Neural cell (in vitro differentiated cells): ENCODE measurements around the gene GNG14. TPM values are rescaled to one million over a fixed set of nuclear protein-coding genes. Genes with fewer than 3 reads are reported as not detected.

Experiments
- H2AFZ ChIP-seq: fragments of 200-600, 300-800 bp; sonication (generic), shearing (Covaris generic); 2 replicates; pipeline ENCODE4 v1.6.0; 2014; ENCODE audit warnings: low read depth, mild to moderate bottlenecking, antibody characterized with exemption, low read length, moderate library complexity
- H3F3A ChIP-seq: fragments of 200-600 bp; shearing (Covaris generic); 2 replicates; pipeline ENCODE4 v1.6.1; 2016; ENCODE audit warnings: mild to moderate bottlenecking, moderate library complexity, mixed read lengths, antibody characterized with exemption, low read length; ENCODE audit not compliant: insufficient read depth, poor library complexity, severe bottlenecking
- H3K27ac ChIP-seq: fragments of 200-600, 300-800 bp; sonication (generic), shearing (Covaris generic); 2 replicates; pipeline ENCODE4 v1.5.1; 2014; ENCODE audit warnings: mild to moderate bottlenecking, low read length, moderate library complexity
- H3K27me3 ChIP-seq: fragments of 300-800, 200-600 bp; sonication (generic), shearing (Covaris generic); 2 replicates; pipeline ENCODE4 v1.6.0; 2014; ENCODE audit warnings: mild to moderate bottlenecking, low read depth, low read length, moderate library complexity; ENCODE audit not compliant: insufficient read depth
- H3K36me3 ChIP-seq: fragments of 300-800, 200-600 bp; sonication (generic), shearing (Covaris generic); 2 replicates; pipeline ENCODE4 v1.5.1; 2014; ENCODE audit warnings: mild to moderate bottlenecking, antibody characterized with exemption, low read length, moderate library complexity; ENCODE audit not compliant: insufficient read depth
- H3K4me2 ChIP-seq: fragments of 300-800, 200-600 bp; sonication (generic), shearing (Covaris generic); 2 replicates; pipeline ENCODE4 v1.6.0; 2014; ENCODE audit warnings: mild to moderate bottlenecking, low read length
- H3K4me3 ChIP-seq: fragments of 300-800, 200-600 bp; sonication (generic), shearing (Covaris generic); 2 replicates; pipeline ENCODE4 v1.5.1; 2014; ENCODE audit warnings: mild to moderate bottlenecking, low read length, moderate library complexity
- H3K79me2 ChIP-seq: fragments of 200-600 bp; shearing (Covaris generic); replicated peaks from 2 replicates; pipeline ENCODE4 v1.6.0; 2014; ENCODE audit warnings: mild to moderate bottlenecking, low read length, moderate library complexity; ENCODE audit not compliant: insufficient read depth
- H3K9ac ChIP-seq: fragments of 300-800, 200-600 bp; sonication (generic), shearing (Covaris generic); 2 replicates; pipeline ENCODE4 v1.6.1; 2016; ENCODE audit warnings: mild to moderate bottlenecking, low read length, mixed read lengths
- H3K9me2 ChIP-seq: fragments of 200-600 bp; shearing (Covaris generic); 2 replicates; pipeline ENCODE4 v1.6.1; 2016; ENCODE audit warnings: mild to moderate bottlenecking, low read length, mixed read lengths; ENCODE audit not compliant: insufficient read depth
- H3K9me3 ChIP-seq: fragments of 200-600, 300-800 bp; sonication (generic), shearing (Covaris generic); 2 replicates; pipeline ENCODE4 v1.6.1; 2016; ENCODE audit warnings: mild to moderate bottlenecking, mixed run types, low read length, moderate library complexity, mixed read lengths
- H4K20me1 ChIP-seq: fragments of 200-600 bp; shearing (Covaris generic); 2 replicates; pipeline ENCODE4 v1.6.1; 2016; ENCODE audit warnings: mild to moderate bottlenecking, mixed run types; ENCODE audit not compliant: insufficient read depth
- EP300 ChIP-seq: fragments of 450-650 bp; conservative IDR thresholded peaks from 2 replicates; pipeline ENCODE4 v1.6.1; 2014; ENCODE audit warnings: antibody characterized with exemption, mild to moderate bottlenecking, moderate library complexity; ENCODE audit not compliant: poor library complexity, severe bottlenecking
- EZH2 ChIP-seq: fragments of 200-600, 300-800 bp; shearing (Covaris generic), sonication (generic); IDR thresholded peaks from 2 replicates; pipeline ENCODE4 v1.6.1; 2014; ENCODE audit warnings: antibody characterized with exemption, low read length, borderline replicate concordance, mild to moderate bottlenecking; ENCODE audit not compliant: insufficient read depth, poor library complexity, severe bottlenecking
- MXI1 ChIP-seq: fragments of 450-650 bp; conservative IDR thresholded peaks from 2 replicates; pipeline ENCODE4 v1.6.1; 2014; ENCODE audit warnings: antibody characterized with exemption, mild to moderate bottlenecking; ENCODE audit not compliant: poor library complexity, severe bottlenecking
- POLR2AphosphoS5 ChIP-seq: IDR thresholded peaks from 2 replicates; pipeline ENCODE4 v1.6.1; 2012
- RAD21 ChIP-seq: fragments of 450-650 bp; conservative IDR thresholded peaks from 2 replicates; pipeline ENCODE4 v1.6.1; 2014; ENCODE audit warnings: antibody characterized with exemption, mild to moderate bottlenecking, moderate library complexity
- SMC3 ChIP-seq: fragments of 450-650 bp; conservative IDR thresholded peaks from 2 replicates; pipeline ENCODE4 v1.6.1; 2014; ENCODE audit warnings: antibody characterized with exemption, mild to moderate bottlenecking, moderate library complexity; ENCODE audit not compliant: poor library complexity
- TAF1 ChIP-seq: IDR thresholded peaks from 2 replicates; pipeline ENCODE4 v1.6.1; 2012; ENCODE audit warnings: low read depth
- polyA plus RNA-seq: library from polyadenylated mRNA; depleted of rRNA; stranded (reverse); fragments of >200 nt; gene quantifications from 2 replicates; pipeline ENCODE4 v1.2.3, GENCODE V29; 2014
- TF ChIP-seq, protein P1 (sequence below): IDR thresholded peaks from 2 replicates; pipeline ENCODE4 v1.6.1; 2012; ENCODE audit warnings: borderline replicate concordance
- TF ChIP-seq, protein P2 (sequence below): fragments of 450-650 bp; IDR thresholded peaks from 2 replicates; pipeline ENCODE4 v1.5.1; 2014; ENCODE audit warnings: antibody characterized with exemption, mild to moderate bottlenecking, moderate library complexity; ENCODE audit not compliant: poor library complexity, severe bottlenecking

GNG14 gene
- polyA plus RNA-seq, 1 donor from 2014 or later = not detected

DNA sequence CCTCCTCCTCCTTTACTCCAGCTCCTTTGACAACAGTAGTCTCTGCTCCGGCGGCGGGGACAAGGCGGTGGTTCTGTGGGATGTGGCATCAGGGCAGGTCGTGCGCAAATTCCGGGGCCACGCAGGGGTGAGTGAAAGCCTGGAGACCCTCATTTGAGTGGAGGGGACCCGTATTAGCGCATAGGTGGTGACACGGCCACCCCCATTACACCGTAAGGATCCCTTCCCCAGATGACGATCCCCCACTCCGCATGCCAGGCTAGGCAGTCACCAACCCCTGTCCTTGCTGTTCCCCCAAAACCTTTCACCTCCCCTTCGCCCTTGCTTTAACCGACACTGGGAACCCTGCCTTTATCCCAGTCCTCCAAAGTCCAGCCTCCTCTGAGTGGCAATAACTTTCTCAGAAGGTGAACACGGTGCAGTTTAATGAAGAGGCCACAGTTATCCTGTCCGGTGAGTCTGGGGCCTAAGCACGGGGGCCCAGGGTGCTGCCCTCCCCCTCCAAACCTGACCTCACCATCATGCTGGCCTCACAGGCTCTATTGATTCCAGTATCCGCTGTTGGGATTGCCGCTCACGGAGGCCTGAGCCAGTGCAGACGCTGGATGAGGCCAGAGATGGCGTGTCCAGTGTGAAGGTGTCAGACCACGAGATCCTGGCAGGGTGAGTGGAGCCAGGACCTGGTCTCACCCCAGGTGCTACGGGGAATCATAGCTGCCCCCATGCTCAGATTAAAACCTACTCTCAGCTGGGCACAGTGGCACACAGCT lies 17.5 kb upstream of the GNG14 start:
- Histone ChIP-seq H3K4me3 (peak overlapping the region; percentile 87), H4K20me1 (no peaks in the 10 kb centered on the region), H3K9me3 (no peaks in the 10 kb centered on the region), H3K27me3 (no peaks in the 10 kb centered on the region), H3K9ac (peak overlapping the region; percentile 87), H3K4me2 (peak overlapping the region; percentile 94), H3K9me2 (no peaks in the 10 kb centered on the region), H2AFZ (peak overlapping the region; percentile 86), H3K36me3 (no peaks in the 10 kb centered on the region), H3F3A (no peaks in the 10 kb centered on the region), H3K27ac (peak overlapping the region; percentile 95), H3K79me2 (peaks cover 29% of the 10 kb centered on the region)
- TF ChIP-seq TAF1 (no peak), SMC3 (no peak), MXI1 (no peak), EZH2 (no peak), EP300 (no peak), RAD21 (no peak), POLR2AphosphoS5 (no peak)
- TF ChIP-seq, protein P1, sequence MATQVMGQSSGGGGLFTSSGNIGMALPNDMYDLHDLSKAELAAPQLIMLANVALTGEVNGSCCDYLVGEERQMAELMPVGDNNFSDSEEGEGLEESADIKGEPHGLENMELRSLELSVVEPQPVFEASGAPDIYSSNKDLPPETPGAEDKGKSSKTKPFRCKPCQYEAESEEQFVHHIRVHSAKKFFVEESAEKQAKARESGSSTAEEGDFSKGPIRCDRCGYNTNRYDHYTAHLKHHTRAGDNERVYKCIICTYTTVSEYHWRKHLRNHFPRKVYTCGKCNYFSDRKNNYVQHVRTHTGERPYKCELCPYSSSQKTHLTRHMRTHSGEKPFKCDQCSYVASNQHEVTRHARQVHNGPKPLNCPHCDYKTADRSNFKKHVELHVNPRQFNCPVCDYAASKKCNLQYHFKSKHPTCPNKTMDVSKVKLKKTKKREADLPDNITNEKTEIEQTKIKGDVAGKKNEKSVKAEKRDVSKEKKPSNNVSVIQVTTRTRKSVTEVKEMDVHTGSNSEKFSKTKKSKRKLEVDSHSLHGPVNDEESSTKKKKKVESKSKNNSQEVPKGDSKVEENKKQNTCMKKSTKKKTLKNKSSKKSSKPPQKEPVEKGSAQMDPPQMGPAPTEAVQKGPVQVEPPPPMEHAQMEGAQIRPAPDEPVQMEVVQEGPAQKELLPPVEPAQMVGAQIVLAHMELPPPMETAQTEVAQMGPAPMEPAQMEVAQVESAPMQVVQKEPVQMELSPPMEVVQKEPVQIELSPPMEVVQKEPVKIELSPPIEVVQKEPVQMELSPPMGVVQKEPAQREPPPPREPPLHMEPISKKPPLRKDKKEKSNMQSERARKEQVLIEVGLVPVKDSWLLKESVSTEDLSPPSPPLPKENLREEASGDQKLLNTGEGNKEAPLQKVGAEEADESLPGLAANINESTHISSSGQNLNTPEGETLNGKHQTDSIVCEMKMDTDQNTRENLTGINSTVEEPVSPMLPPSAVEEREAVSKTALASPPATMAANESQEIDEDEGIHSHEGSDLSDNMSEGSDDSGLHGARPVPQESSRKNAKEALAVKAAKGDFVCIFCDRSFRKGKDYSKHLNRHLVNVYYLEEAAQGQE = no peak
- TF ChIP-seq, protein P2, sequence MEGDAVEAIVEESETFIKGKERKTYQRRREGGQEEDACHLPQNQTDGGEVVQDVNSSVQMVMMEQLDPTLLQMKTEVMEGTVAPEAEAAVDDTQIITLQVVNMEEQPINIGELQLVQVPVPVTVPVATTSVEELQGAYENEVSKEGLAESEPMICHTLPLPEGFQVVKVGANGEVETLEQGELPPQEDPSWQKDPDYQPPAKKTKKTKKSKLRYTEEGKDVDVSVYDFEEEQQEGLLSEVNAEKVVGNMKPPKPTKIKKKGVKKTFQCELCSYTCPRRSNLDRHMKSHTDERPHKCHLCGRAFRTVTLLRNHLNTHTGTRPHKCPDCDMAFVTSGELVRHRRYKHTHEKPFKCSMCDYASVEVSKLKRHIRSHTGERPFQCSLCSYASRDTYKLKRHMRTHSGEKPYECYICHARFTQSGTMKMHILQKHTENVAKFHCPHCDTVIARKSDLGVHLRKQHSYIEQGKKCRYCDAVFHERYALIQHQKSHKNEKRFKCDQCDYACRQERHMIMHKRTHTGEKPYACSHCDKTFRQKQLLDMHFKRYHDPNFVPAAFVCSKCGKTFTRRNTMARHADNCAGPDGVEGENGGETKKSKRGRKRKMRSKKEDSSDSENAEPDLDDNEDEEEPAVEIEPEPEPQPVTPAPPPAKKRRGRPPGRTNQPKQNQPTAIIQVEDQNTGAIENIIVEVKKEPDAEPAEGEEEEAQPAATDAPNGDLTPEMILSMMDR = no peak

DNA sequence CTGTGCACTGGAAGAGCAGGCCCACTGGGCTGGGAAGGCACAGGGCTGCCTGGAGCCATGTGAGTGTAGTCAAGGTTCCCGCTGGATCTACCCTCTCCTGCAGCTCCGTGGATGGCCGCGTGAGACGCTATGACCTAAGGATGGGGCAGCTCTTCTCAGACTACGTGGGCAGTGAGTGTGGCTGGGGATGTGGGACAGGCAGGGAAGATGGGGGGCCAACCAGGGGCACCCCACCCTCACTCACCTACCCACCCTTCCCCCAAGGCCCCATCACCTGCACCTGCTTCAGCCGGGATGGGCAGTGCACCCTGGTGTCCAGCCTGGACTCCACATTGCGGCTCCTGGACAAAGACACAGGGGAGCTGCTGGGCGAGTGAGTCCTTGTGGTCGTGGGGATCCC lies 15.1 kb upstream of the GNG14 start:
- no peaks in the 10 kb centered on the region for H3K27me3 ChIP-seq
- peaks cover 14% of the 10 kb centered on the region for H3K79me2 ChIP-seq
- no peaks in the 10 kb centered on the region for H3F3A ChIP-seq
- H4K20me1 ChIP-seq = peaks cover 3% of the 10 kb centered on the region
- H3K4me2 ChIP-seq = no peak overlapping the region
- no peak overlapping the region for H2AFZ ChIP-seq
- no peak overlapping the region for H3K4me3 ChIP-seq
- H3K9me3 ChIP-seq = no peaks in the 10 kb centered on the region
- H3K27ac ChIP-seq = no peak overlapping the region
- TF ChIP-seq MXI1 (no peak), POLR2AphosphoS5 (no peak), SMC3 (no peak), EZH2 (no peak), RAD21 (no peak)
- TF ChIP-seq, protein P2 = no peak
- TF ChIP-seq, protein P1 = no peak
- no peaks in the 10 kb centered on the region for H3K9me2 ChIP-seq
- H3K36me3 ChIP-seq = no peaks in the 10 kb centered on the region
- no peak overlapping the region for H3K9ac ChIP-seq
